Lower leg skin (tissue), 4 donors: ENCODE results near the gene TAF10. TPM values are rescaled to one million over a fixed set of nuclear protein-coding genes. Genes with fewer than 3 reads are reported as not detected.

Experiments
- DNase-seq, 2 donors: peaks; one replicate each; pipeline ENCODE4 v3.0.0-alpha.2; 2019; ENCODE audit warnings: low spot score in 2 of 2
- H3K4me3 ChIP-seq: fragments of 200-600 bp; sonication (generic); 2 replicates; pipeline ENCODE4 v1.5.1; 2017; ENCODE audit warnings: mild to moderate bottlenecking, low read depth; ENCODE audit not compliant: poor library complexity, severe bottlenecking
- CTCF ChIP-seq, 3 donors: fragments of 450-650 bp; IDR thresholded peaks; one replicate each; pipeline ENCODE4 v1.5.1; 2016; ENCODE audit warnings: antibody characterized with exemption in 3 of 3, mild to moderate bottlenecking in 3 of 3, moderate library complexity in 2 of 3
- POLR2A ChIP-seq, 2 donors: fragments of 450-650 bp; IDR thresholded peaks; one replicate each; pipeline ENCODE4 v1.6.1; 2016 to 2017; ENCODE audit warnings: antibody characterized with exemption in 2 of 2, mild to moderate bottlenecking in 1 of 2, moderate library complexity in 1 of 2
- WGBS, 2 donors: methylation state at CpG; one replicate each; pipeline ENCODE4 v1.1.5; 2018; 5-methylcytosine and 5-hydroxymethylcytosine counted together
- intact Hi-C: fragments of 100-400 bp; cut with DNase I; formaldehyde crosslinking; loops from one replicate; pipeline ENCODE4 v1.15.0; 2023; ENCODE audit warnings: low total_unique reads
- total RNA-seq, 4 donors: library from RNA; depleted of rRNA; stranded (reverse); fragments of >200 nt; gene quantifications; one replicate each; pipeline ENCODE4 v1.1.0, GENCODE V29; 2016

TAF10 gene
- total RNA-seq, 4 donors from 2014 or later, result 41.1 to 105 (median 61.8) TPM

- no peak for TF ChIP-seq CTCF (IDR thresholded peaks at IDR 0.05)
- TF ChIP-seq POLR2A (IDR thresholded peaks at IDR 0.05), result no peak
- intact Hi-C loops, result no loop called here
- DNase-seq, result peak; percentile 2 to 5
- H3K4me3 ChIP-seq, result no peak overlapping the region
Observed at GRCh38 chr11:6607190-6607795, 4.7 kb downstream of the TAF10 start.

GRCh38 chr11:6606471-6607189 is 5.4 kb downstream of the TAF10 start:
- 17 to 18% methylated on average over 11 of the region's 11 CpGs for WGBS, 2 donors
- H3K4me3 ChIP-seq, result no peak overlapping the region
- intact Hi-C loops, result no loop called here
- TF ChIP-seq POLR2A (IDR thresholded peaks at IDR 0.05), result no peak
- TF ChIP-seq CTCF (IDR thresholded peaks at IDR 0.05), result no peak
- DNase-seq, result peak; percentile 88 to 98

GRCh38 chr11:6604790-6605189 is 7.2 kb downstream of the TAF10 start:
- peak overlapping the region; percentile 88 for H3K4me3 ChIP-seq
- TF ChIP-seq CTCF (IDR thresholded peaks at IDR 0.05) (no peak), POLR2A (IDR thresholded peaks at IDR 0.05) (no peak)
- no peak for DNase-seq
- intact Hi-C loops, result no loop called here
- 25 to 30% methylated on average over 3 of the region's 3 CpGs for whole genome bisulfite sequencing, 2 donors

- TF ChIP-seq POLR2A (IDR thresholded peaks at IDR 0.05) (no peak), CTCF (IDR thresholded peaks at IDR 0.05) (no peak)
- WGBS, 2 donors, result 0% methylated on average over 20 of the region's 20 CpGs
- peak; percentile 30 to 89 for DNase-seq
- intact Hi-C loops, result no loop called here
- peak overlapping the region; percentile 88 for H3K4me3 ChIP-seq
Observed at GRCh38 chr11:6604081-6604626, 7.9 kb downstream of the TAF10 start.

GRCh38 chr11:6603287-6604080 is 8.5 kb downstream of the TAF10 start, which contains the start of the genes ILK and RRP8:
ILK (plus strand) TSS chr11:6603774; CDS start chr11:6604272, 498 bp downstream.
RRP8 (minus strand) TSS chr11:6603616; CDS start chr11:6603502, 114 bp downstream.
- 1 to 2% methylated on average over 32 to 43 of the region's 72 CpGs for WGBS, 2 donors
- peak; percentile 91 to 98 for DNase-seq
- intact Hi-C loops, result no loop called here
- peak within 1 kb of the TSS; percentile 88 for H3K4me3 ChIP-seq
- TF ChIP-seq CTCF (IDR thresholded peaks at IDR 0.05) (no peak), POLR2A (IDR thresholded peaks at IDR 0.05) (peak in 1 of 2 donors; percentile 1)
